DMS53 treated with DMSO at 0.1 percent for 48 hours (cell line): ENCODE data around the gene BCAP31.
A peak's percentile ranks its signal among the peaks of the same experiment; 100 is the strongest.
"Not testable (repeated sequence)": the region's sequence is repeated elsewhere in the genome, so short reads cannot be mapped to it uniquely, and the experiment has no call there.

ENCODE experiments used
- DNase-seq: peaks from one replicate; lab custom pipeline; 2025; ENCODE audit not compliant: unreplicated experiment; lab: John Stamatoyannopoulos, UW

The BCAP31 gene

GRCh38 chrX:153684467-153685155 is 39.6 kb downstream of the BCAP31 start:
- DNase-seq: no peak

DNA sequence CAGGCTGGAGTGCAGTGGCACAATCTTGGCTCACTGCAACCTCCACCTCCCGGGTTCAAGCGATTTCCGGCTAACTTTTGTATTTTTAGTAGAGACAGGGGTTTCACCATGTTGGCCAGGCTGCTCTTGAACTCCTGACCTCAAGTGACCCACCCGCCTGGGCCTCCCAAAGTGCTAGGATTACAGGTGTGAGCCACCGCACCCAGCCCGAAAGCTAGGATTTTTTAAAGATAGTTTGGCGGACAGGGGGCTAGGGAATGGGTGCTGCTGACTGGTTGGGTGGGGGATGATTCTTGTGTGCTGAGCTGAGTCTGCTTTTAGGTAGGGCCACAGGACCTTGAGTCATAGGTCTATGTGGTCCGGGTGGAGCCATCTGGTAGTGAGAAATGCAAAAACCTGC is 40.7 kb downstream of the BCAP31 start:
- not testable (repeated sequence) for DNase-seq

- no peak for DNase-seq
These were observed 43.0 kb downstream of the BCAP31 start for GRCh38 chrX:153681175-153681574.

GRCh38 chrX:153674219-153674851 is 49.9 kb downstream of the BCAP31 start:
- no peak for DNase-seq

GRCh38 chrX:153673428-153674218 is 50.6 kb downstream of the BCAP31 start, which contains the start of gene PNCK:
TSS of gene PNCK (minus strand) at chrX:153673813. CDS start at chrX:153673076, 737 bp downstream.
- DNase-seq: no peak

GRCh38 chrX:153672531-153673427 is 51.4 kb downstream of the BCAP31 start:
- DNase-seq: no peak

GRCh38 chrX:153671589-153672530 is 52.3 kb downstream of the BCAP31 start:
- no peak for DNase-seq

GRCh38 chrX:153670748-153671588 is 53.2 kb downstream of the BCAP31 start:
- no peak for DNase-seq

GRCh38 chrX:153669901-153670731 is 54.1 kb downstream of the BCAP31 start:
- no peak for DNase-seq

DNA sequence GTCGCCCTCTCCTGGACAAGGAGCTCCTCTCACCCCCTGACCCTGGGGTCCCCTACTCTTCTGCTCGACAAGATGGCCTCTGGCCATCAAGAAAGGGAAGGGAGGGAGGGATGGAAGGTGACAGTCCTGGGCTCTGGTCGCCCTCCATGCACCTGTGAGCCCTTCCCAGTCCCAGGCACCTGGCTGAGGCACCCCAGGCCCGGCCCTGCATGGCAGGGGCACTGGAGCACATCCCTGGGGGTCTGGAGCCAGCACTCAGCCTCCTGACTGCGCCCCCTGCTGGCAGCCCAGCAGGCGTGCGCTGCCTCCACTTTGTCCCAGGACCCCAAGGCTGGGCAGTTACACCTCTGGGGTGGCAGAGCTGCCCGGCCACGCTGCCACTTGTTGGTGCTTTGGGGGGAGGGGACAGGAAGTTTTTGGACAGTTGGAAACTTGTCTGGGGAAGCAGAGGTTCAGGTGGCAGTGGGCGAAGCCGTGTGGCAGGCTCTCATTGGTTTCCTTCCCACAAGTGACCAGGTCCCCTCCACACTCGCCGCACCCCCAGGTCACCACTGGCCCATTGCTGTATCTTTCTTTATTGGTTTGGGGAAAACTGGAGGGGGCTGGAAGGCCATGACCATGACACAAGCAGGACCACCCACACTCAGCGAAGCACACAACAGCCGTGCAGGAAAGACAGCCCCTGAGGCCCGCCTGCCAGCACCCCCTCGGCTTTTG is 54.9 kb downstream of the BCAP31 start:
- DNase-seq: no peak

GRCh38 chrX:153668423-153669173 is 55.6 kb downstream of the BCAP31 start:
- DNase-seq: no peak

- peak; percentile 50 for DNase-seq
These were observed 56.2 kb downstream of the BCAP31 start for GRCh38 chrX:153667956-153668396.

DNA sequence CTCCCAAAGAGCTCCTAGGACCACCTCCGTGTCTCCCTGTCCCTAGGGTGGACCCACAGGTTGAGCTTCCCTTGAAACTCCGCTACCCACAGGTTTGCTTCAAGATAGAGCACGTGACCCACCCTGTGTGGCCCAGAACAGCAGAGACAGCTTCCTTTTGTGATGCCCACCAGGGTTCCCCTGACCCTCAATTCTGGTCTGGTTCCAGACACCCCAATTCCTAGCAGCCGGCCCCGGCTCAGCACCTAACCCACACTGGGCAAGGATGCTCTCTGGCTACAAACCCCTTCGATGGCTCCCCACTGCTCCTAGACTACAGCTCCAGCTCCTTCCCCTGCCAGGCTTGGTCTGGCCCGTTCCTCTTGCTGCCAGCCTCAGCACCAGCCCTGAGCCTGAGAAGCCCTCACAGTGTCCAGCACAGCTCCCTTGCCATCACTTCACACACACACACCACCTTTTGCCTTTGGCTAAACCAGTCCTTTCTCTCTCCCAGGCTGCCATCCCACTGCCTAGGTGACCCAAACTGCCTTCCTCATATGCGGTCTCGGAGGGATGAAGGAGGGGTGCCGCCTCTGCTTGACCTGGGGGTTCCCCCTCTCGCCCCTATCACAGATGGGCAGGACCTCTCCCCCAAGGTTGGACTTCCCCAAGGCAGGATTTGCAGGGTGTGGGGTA is 56.8 kb downstream of the BCAP31 start:
- DNase-seq: no peak

DNA sequence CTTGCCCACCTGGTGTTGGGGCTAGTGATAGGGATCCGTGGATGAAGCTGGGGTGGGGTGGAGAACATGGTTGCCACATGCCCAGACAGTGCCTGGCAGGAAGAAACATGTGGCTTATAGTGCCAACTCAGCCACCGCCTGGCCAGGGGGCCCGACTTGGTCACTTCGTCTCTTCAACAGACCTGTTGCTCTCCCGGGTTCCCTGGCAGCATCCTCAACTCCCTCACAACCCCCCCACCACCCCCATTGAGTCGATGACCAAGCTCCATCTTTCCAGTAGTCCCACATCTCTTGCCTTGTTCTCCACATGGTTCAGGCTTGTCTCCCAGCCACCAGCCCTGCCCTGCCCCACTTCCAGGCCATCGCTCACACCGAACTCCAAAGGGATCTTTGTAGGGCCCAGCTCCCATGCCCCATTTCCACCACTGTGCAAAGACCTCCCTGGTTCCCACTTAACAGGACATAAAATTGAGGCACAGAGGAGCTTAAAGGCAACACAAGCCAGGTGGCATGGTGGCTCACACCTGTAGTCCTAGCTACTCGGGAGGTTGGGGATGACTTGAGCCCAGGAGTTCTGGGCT is 58.4 kb downstream of the BCAP31 start:
- no peak for DNase-seq

GRCh38 chrX:153662266-153662665 is 61.9 kb downstream of the BCAP31 start:
- no peak for DNase-seq

- no peak for DNase-seq
These were observed 64.9 kb downstream of the BCAP31 start for GRCh38 chrX:153659268-153659667.
